22Rv1 (cell line): ENCODE measurements around the gene HPSE2.

Source experiments
- ZFX ChIP-seq: fragments of 450-650 bp; IDR thresholded peaks from 2 replicates; pipeline ENCODE4 v1.6.1; 2017; ENCODE audit warnings: antibody characterized with exemption, borderline replicate concordance
- TF ChIP-seq, protein P1 (sequence below): fragments of 450-650 bp; IDR thresholded peaks from 2 replicates; pipeline ENCODE4 v1.5.1; 2017; ENCODE audit warnings: mild to moderate bottlenecking

DNA sequence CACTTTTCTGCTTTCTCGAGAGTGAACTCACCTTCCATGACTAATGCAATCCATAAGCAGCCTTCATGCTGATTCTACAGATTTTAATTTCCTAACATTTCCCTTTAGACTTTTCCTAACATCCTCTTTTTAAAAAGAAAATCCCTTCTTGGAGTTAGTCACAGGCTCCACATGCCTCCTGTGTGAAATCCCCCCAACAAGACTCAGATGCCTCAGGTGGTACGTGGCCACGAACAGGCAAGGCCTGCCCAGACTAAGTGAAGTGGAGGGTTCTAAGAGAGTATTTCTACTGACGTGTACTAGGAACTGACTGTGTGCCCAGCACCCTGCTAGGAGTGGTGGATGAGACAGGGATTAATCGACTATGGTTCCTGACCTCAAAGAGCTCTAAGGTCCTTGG is 663.1 kb downstream of the HPSE2 start:
- TF ChIP-seq, protein P1, sequence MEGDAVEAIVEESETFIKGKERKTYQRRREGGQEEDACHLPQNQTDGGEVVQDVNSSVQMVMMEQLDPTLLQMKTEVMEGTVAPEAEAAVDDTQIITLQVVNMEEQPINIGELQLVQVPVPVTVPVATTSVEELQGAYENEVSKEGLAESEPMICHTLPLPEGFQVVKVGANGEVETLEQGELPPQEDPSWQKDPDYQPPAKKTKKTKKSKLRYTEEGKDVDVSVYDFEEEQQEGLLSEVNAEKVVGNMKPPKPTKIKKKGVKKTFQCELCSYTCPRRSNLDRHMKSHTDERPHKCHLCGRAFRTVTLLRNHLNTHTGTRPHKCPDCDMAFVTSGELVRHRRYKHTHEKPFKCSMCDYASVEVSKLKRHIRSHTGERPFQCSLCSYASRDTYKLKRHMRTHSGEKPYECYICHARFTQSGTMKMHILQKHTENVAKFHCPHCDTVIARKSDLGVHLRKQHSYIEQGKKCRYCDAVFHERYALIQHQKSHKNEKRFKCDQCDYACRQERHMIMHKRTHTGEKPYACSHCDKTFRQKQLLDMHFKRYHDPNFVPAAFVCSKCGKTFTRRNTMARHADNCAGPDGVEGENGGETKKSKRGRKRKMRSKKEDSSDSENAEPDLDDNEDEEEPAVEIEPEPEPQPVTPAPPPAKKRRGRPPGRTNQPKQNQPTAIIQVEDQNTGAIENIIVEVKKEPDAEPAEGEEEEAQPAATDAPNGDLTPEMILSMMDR, result no peak
- no peak for TF ChIP-seq ZFX
